HL-60 (cell line): ENCODE measurements around the gene SPDYE3.

Experiments
- DNase-seq, 2 experiments: peaks; one replicate each; pipeline ENCODE4 v3.0.0-alpha.2; 2010 to 2020; ENCODE audit warnings: low read depth in 1 of 2, low spot score in 1 of 2
- H3K27ac ChIP-seq: fragments of 250-450 bp; sonication (Bioruptor Pico); replicated peaks from 2 replicates; pipeline ENCODE4 v1.5.1; 2020; ENCODE audit warnings: mild to moderate bottlenecking, moderate library complexity
- H3K27me3 ChIP-seq: fragments of 250-450 bp; sonication (Bioruptor Pico); 2 replicates; pipeline ENCODE4 v1.5.1; 2021; ENCODE audit warnings: mild to moderate bottlenecking, moderate library complexity; ENCODE audit not compliant: insufficient read depth, poor library complexity, severe bottlenecking
- H3K4me3 ChIP-seq: replicated peaks from 2 replicates; pipeline ENCODE4 v1.5.1; 2011; ENCODE audit warnings: mild to moderate bottlenecking, control low read depth, low read length; ENCODE audit not compliant: insufficient read depth
- GABPA ChIP-seq: IDR thresholded peaks from 2 replicates; pipeline ENCODE4 v1.6.1; 2012; ENCODE audit warnings: low read depth
- POLR2AphosphoS5 ChIP-seq: IDR thresholded peaks from 2 replicates; pipeline ENCODE4 v1.6.1; 2012; ENCODE audit warnings: low read depth
- SPI1 ChIP-seq: IDR thresholded peaks from 2 replicates; pipeline ENCODE4 v1.6.1; 2012; ENCODE audit warnings: low read depth, mild to moderate bottlenecking, borderline replicate concordance
- TF ChIP-seq, protein P1 (sequence below): IDR thresholded peaks from 2 replicates; pipeline ENCODE4 v1.6.1; 2012; ENCODE audit warnings: low read depth; ENCODE audit not compliant: insufficient replicate concordance
- TF ChIP-seq, protein P2 (sequence below): IDR thresholded peaks from one replicate; pipeline ENCODE4 v1.5.1; 2011; ENCODE audit warnings: low read length, control low read depth, inconsistent platforms; ENCODE audit not compliant: insufficient read depth

The SPDYE3 gene

DNA sequence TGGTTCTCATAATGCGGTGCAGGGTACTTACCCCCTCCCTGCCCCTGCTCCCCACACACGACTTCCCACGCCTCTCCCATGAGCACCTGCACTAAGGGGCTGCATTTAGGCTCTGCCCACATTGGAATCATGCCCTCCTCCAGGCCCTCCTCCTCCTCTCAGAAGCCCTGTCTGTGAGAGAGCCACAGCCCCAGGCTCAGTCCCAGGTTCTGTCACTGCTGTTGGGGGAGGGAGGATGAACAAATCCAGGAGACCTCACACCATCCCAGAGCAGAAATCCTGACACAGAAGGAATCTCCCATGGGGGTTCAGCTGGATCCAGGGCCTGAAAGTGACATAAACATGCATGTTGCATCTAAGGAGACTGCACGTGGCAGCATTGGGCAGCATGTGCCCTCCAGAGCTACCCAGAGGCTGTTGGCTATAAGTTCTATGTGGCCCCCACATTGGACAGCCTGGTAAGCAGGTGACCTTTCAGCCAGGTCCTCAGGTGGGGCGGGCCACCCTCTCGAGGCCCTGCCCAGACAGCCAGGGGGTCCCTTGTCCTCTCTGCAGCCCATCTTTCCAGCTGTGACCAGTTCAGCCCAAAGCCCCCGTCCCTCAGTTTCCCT lies 64.2 kb downstream of the SPDYE3 start:
- no peak overlapping the region for H3K4me3 ChIP-seq
- H3K27ac ChIP-seq: peak overlapping the region; percentile 88
- DNase-seq: no peak
- no peaks in the 10 kb centered on the region for H3K27me3 ChIP-seq
- TF ChIP-seq, protein P1, sequence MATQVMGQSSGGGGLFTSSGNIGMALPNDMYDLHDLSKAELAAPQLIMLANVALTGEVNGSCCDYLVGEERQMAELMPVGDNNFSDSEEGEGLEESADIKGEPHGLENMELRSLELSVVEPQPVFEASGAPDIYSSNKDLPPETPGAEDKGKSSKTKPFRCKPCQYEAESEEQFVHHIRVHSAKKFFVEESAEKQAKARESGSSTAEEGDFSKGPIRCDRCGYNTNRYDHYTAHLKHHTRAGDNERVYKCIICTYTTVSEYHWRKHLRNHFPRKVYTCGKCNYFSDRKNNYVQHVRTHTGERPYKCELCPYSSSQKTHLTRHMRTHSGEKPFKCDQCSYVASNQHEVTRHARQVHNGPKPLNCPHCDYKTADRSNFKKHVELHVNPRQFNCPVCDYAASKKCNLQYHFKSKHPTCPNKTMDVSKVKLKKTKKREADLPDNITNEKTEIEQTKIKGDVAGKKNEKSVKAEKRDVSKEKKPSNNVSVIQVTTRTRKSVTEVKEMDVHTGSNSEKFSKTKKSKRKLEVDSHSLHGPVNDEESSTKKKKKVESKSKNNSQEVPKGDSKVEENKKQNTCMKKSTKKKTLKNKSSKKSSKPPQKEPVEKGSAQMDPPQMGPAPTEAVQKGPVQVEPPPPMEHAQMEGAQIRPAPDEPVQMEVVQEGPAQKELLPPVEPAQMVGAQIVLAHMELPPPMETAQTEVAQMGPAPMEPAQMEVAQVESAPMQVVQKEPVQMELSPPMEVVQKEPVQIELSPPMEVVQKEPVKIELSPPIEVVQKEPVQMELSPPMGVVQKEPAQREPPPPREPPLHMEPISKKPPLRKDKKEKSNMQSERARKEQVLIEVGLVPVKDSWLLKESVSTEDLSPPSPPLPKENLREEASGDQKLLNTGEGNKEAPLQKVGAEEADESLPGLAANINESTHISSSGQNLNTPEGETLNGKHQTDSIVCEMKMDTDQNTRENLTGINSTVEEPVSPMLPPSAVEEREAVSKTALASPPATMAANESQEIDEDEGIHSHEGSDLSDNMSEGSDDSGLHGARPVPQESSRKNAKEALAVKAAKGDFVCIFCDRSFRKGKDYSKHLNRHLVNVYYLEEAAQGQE: no peak
- TF ChIP-seq POLR2AphosphoS5: no peak; the same call in 1 of the 2 replicates
- TF ChIP-seq, protein P2, sequence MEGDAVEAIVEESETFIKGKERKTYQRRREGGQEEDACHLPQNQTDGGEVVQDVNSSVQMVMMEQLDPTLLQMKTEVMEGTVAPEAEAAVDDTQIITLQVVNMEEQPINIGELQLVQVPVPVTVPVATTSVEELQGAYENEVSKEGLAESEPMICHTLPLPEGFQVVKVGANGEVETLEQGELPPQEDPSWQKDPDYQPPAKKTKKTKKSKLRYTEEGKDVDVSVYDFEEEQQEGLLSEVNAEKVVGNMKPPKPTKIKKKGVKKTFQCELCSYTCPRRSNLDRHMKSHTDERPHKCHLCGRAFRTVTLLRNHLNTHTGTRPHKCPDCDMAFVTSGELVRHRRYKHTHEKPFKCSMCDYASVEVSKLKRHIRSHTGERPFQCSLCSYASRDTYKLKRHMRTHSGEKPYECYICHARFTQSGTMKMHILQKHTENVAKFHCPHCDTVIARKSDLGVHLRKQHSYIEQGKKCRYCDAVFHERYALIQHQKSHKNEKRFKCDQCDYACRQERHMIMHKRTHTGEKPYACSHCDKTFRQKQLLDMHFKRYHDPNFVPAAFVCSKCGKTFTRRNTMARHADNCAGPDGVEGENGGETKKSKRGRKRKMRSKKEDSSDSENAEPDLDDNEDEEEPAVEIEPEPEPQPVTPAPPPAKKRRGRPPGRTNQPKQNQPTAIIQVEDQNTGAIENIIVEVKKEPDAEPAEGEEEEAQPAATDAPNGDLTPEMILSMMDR: no peak
- TF ChIP-seq GABPA: no peak
- no peak for TF ChIP-seq SPI1
